Muscle layer of duodenum (tissue), 2 donors: Measurements from ENCODE around the gene DIAPH1.
A peak's percentile ranks its signal among the peaks of the same experiment; 100 is the strongest.

Experiments
- H3K27ac ChIP-seq: one replicate; pipeline ENCODE4 v1.7.0; 2013; ENCODE audit warnings: mild to moderate bottlenecking, low read length
- H3K27me3 ChIP-seq: one replicate; pipeline ENCODE4 v1.7.0; 2013; ENCODE audit warnings: low read depth, mild to moderate bottlenecking, control low read depth, low read length
- H3K36me3 ChIP-seq, 2 donors: one replicate each; pipeline ENCODE4 v1.7.0; 2013; ENCODE audit warnings: low read length in 2 of 2, control low read depth in 1 of 2, mild to moderate bottlenecking in 1 of 2; ENCODE audit not compliant: insufficient read depth in 2 of 2, control insufficient read depth in 1 of 2
- H3K4me1 ChIP-seq, 2 donors: one replicate each; pipeline ENCODE4 v1.7.0; 2013; ENCODE audit warnings: low read length in 2 of 2, mild to moderate bottlenecking in 2 of 2, control low read depth in 1 of 2, moderate library complexity in 1 of 2; ENCODE audit not compliant: insufficient read depth in 2 of 2, control insufficient read depth in 1 of 2
- H3K4me3 ChIP-seq, 2 donors: one replicate each; pipeline ENCODE4 v1.7.0; 2013; ENCODE audit warnings: low read length in 2 of 2, low read depth in 1 of 2, mild to moderate bottlenecking in 1 of 2
- H3K9me3 ChIP-seq, 2 donors: one replicate each; pipeline ENCODE4 v1.7.0; 2013; ENCODE audit warnings: low read length in 2 of 2, control low read depth in 1 of 2, mild to moderate bottlenecking in 1 of 2; ENCODE audit not compliant: control insufficient read depth in 1 of 2
- donor health status: healthy.

Gene DIAPH1

GRCh38 chr5:141651728-141652105 is 32.9 kb upstream of the DIAPH1 start:
- H3K36me3 ChIP-seq, result peaks cover 4 to 30% of the 10 kb centered on the region in 2 donors
- peak overlapping the region; percentile 31 for H3K27ac ChIP-seq
- no peaks in the 10 kb centered on the region for H3K27me3 ChIP-seq
- peak overlapping the region; percentile 70 to 80 for H3K4me3 ChIP-seq
- peaks cover 0 to 12% of the 10 kb centered on the region in 2 donors for H3K4me1 ChIP-seq
- H3K9me3 ChIP-seq, result no peaks in the 10 kb centered on the region

DNA sequence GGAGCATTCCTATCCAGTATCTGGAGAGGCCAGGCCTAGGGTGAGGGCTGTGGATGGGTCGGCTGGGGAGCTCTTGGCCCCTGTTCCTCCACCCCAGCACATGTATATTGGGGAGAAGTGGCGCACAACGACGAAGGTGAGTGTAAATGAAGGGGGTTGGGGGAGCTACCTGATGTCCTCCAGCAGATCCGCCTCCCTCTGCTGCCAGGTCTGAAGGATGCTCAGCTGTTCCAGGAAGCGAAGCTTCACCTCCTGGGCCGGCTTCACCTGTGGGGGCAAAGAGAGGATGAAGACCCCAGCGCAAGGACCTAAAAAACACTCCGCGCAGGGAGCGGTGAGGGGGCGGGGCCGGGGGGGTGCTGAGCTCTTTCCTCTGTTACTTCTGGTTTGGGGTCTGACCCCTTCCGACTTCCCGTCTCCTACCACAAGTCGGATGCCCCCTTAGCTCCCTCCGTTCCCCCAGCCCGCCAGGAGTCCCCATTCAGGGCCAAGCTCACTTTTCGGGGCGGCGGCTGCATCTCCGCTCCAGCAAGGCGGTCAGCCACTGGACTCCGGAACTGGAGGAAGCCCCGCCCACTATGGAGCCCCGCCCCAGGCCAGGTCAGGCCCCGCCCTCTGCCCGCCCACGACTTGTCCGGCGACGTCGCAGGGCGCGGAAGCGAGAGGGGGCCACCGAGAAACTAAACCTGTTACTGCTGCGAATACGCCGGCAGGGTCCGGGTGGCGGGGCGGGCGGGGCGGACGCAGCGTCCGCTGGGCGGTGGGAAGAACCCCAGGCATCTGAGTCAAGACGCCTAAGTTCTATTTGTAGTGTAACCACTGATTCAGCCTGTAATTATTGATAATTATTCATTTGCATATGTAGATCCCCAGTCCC is 32.3 kb upstream of the DIAPH1 start, which contains the start of gene FCHSD1:
TSS of gene FCHSD1 (minus strand) at position 568 of the 877 bp plus-strand sequence. CDS start at position 518, 50 bp downstream.
- Histone ChIP-seq H3K27me3 (no peaks in the 10 kb centered on the region), H3K36me3 (peaks cover 8 to 32% of the 10 kb centered on the region in 2 donors), H3K27ac (peak within 1 kb of the TSS; percentile 31), H3K4me3 (peak within 1 kb of the TSS; percentile 70 to 80), H3K9me3 (no peaks in the 10 kb centered on the region), H3K4me1 (peaks cover 0 to 12% of the 10 kb centered on the region in 2 donors)

DNA sequence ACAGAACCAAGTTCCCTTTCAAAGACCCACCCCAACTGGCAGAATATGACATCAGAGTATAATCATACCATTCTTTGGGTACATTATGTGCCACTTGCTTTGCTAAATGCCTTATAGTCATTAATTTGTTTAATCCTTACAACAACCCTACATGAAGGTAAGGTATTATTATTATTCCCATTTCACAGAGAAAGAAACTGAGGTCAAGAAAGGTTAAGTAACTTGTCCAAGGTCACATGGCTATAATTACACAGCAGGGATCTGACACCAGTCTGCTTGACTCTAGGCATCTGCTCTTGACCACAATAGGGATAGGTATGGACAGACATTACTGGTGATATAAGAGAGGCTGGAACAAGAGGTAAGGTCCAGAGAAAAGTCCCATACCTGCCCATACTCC is 31.2 kb upstream of the DIAPH1 start:
- Histone ChIP-seq H3K36me3 (peaks cover 12 to 31% of the 10 kb centered on the region in 2 donors), H3K4me3 (no peak overlapping the region), H3K4me1 (peaks cover 0 to 12% of the 10 kb centered on the region in 2 donors), H3K27ac (no peak overlapping the region), H3K27me3 (no peaks in the 10 kb centered on the region), H3K9me3 (no peaks in the 10 kb centered on the region)

DNA sequence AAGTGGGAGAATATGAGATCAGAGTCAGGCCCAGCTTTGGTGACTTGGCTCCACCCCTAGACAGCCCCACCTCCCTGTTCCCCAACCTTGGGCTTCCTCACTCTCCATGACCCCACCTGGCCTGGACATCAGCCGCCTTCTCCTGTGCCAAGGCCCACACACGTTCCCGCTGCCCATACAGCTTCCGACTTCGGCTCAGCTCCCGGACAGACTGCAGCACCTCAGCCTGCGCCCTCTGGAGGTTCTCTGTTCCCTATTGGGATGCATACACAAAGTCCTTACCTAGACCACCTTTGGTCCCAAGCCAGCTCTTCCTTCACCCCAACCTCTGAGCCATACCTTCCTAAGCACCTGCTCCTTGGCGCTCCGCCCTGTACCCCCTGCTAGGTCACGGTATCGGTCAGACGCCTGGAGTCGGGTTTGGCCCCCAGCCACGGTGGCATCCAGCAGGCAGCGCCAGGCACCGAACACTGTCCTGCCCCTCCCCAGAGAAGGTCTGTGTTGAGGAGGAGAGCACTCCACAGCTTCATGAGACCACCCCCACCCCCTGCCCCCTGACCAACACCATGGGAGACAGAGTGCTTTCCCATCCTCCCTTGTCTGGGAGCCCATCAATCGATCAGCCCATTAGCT is 30.4 kb upstream of the DIAPH1 start:
- Histone ChIP-seq H3K9me3 (no peaks in the 10 kb centered on the region), H3K27me3 (no peaks in the 10 kb centered on the region), H3K4me1 (peaks cover 0 to 12% of the 10 kb centered on the region in 2 donors), H3K4me3 (no peak overlapping the region), H3K27ac (no peak overlapping the region), H3K36me3 (peaks cover 13 to 34% of the 10 kb centered on the region in 2 donors)

DNA sequence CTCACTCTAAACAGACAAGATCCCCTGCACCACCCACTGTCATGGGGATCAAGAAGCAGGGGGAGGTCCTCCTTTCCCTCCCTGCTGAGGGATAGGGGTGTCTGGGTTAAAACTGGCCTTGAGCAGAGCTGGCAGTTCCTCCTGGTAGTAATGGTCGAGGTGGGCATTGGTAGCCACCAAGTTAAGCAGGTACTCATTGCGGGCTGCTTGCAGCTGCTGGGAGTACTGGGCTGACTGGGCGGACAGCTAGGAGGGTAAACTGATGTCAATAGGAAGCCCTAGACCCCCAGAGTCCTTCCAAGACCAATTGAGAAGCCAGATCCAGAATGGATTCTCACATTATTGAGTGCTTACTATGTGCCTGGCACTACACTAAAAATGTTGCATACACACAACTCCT is 29.1 kb upstream of the DIAPH1 start:
- no peak overlapping the region for H3K4me3 ChIP-seq
- H3K4me1 ChIP-seq, result peaks cover 0 to 12% of the 10 kb centered on the region in 2 donors
- no peak overlapping the region for H3K27ac ChIP-seq
- no peaks in the 10 kb centered on the region for H3K27me3 ChIP-seq
- no peaks in the 10 kb centered on the region for H3K9me3 ChIP-seq
- H3K36me3 ChIP-seq, result peaks cover 11 to 45% of the 10 kb centered on the region in 2 donors

- Histone ChIP-seq H3K27ac (no peak overlapping the region), H3K27me3 (no peaks in the 10 kb centered on the region), H3K36me3 (peaks cover 11 to 48% of the 10 kb centered on the region in 2 donors)
Observed at GRCh38 chr5:141647242-141647641, 28.4 kb upstream of the DIAPH1 start.

GRCh38 chr5:141646026-141646425 is 27.2 kb upstream of the DIAPH1 start:
- H3K27me3 ChIP-seq, result no peaks in the 10 kb centered on the region
- peaks cover 11 to 53% of the 10 kb centered on the region in 2 donors for H3K36me3 ChIP-seq
- H3K4me3 ChIP-seq, result no peak overlapping the region
- H3K4me1 ChIP-seq, result peaks cover 0 to 12% of the 10 kb centered on the region in 2 donors
- H3K27ac ChIP-seq, result no peak overlapping the region
- H3K9me3 ChIP-seq, result no peaks in the 10 kb centered on the region

More at GRCh38 chr5:141647242-141647641, 28.4 kb upstream of the DIAPH1 start:
- H3K9me3 ChIP-seq, result no peaks in the 10 kb centered on the region
- H3K4me1 ChIP-seq, result peaks cover 0 to 12% of the 10 kb centered on the region in 2 donors
- no peak overlapping the region for H3K4me3 ChIP-seq

DNA sequence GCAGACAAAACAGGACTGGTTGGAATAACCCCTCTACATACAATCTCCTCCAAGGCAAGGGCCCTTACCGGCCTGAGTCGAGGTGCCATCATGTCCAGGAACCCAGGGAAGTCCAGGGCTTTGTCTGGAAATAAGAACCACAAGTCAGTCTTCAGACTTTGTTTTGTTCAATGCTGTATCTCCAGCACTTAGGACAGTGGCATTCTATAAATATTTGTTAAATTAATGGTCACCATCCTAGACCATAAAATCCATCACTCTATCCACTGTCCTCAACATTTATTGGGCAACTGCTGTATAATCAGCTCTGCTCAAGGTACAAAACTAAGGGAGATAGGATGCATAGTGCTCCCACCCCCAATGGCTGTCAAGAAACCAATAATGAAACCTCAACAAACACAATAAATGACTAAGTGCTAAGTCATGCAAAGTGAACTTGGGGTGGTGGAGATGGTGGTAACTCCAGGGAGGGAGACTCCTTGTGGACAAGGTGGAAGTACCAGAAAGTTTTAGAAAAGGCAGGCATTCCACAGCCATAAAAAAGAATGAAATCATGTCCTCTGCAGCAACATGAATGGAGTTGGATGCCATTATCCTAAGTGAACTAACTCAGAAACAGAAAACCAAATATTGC is 23.0 kb upstream of the DIAPH1 start:
- H3K36me3 ChIP-seq, result peaks cover 11 to 45% of the 10 kb centered on the region in 2 donors
- no peak overlapping the region for H3K27ac ChIP-seq
- H3K27me3 ChIP-seq, result no peaks in the 10 kb centered on the region
- peaks cover 0 to 8% of the 10 kb centered on the region in 2 donors for H3K4me1 ChIP-seq
- no peaks in the 10 kb centered on the region for H3K9me3 ChIP-seq
- no peak overlapping the region for H3K4me3 ChIP-seq

- H3K27ac ChIP-seq, result no peak overlapping the region
- no peaks in the 10 kb centered on the region for H3K27me3 ChIP-seq
- H3K9me3 ChIP-seq, result no peaks in the 10 kb centered on the region
- no peak overlapping the region for H3K4me3 ChIP-seq
- peaks cover 3 to 35% of the 10 kb centered on the region in 2 donors for H3K36me3 ChIP-seq
- peaks cover 0 to 14% of the 10 kb centered on the region in 2 donors for H3K4me1 ChIP-seq
Observed at GRCh38 chr5:141640698-141641097, 21.9 kb upstream of the DIAPH1 start.

DNA sequence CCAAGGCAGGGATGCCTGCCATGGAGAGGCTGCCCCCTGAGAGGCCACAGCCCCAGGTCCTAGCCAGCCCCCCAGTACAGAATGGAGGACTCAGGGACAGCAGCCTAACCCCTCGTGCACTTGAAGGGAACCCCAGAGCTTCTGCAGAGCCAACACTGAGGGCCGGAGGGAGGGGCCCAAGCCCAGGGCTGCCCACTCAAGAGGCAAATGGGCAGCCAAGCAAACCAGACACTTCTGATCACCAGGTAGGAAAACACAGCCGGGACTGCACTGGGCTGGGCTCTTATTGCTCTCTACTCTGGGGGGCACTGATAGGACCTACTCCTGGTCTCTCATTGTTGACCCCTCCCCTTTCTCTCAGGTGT is 21.2 kb upstream of the DIAPH1 start:
- H3K4me3 ChIP-seq, result no peak overlapping the region
- peaks cover 3 to 20% of the 10 kb centered on the region in 2 donors for H3K4me1 ChIP-seq
- H3K36me3 ChIP-seq, result peaks cover 3 to 33% of the 10 kb centered on the region in 2 donors
- no peak overlapping the region for H3K27ac ChIP-seq
- H3K9me3 ChIP-seq, result no peaks in the 10 kb centered on the region
- no peaks in the 10 kb centered on the region for H3K27me3 ChIP-seq
